GM10266 (cell line): ENCODE data around the gene TTC7B.

Experiments used
- DNase-seq: peaks from one replicate; pipeline ENCODE4 v3.0.0; 2012; ENCODE audit errors: extremely low spot score
- TF ChIP-seq, protein P1 (sequence below): IDR thresholded peaks from 2 replicates; pipeline ENCODE4 v1.5.1; 2012; ENCODE audit warnings: mild to moderate bottlenecking, low read depth; ENCODE audit not compliant: control insufficient read depth, insufficient read depth; ENCODE audit errors: missing control alignments

TTC7B gene

DNA sequence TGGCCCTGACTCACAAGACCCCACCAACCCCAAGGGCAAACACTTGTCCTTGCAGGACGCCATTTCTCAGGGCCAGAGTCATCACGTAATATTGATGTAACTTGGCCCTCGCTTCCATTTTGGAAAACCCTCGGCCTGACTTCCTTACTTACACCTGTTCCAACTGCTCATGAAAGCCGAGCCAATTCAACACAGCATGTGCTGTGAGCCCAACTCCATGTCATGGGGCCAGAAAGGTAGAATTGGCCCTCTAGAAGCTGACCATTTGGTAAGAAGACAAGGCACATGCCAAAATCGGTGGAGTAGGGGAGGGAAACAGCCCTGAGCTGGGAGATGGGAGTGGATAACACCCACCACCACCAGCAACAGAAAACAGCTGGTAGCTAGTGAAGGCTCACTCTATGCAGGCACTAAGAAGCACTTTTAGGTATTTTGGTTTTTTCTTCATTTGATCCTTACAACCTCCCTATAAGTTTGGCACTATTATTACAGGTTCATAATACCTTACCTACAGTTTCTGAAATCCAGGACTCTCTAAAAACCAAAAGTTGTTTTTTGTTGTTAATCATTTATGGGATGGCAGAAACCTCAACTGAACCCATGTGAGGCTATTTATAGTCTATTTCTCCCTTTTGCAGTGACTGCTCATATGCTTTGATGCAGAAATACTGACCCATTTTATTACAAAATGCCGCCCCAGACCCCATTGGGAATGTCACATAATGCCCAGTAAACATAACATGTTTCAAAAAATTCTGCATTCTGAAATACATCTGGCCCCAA is 6.5 kb downstream of the TTC7B start:
- DNase-seq, result no peak

DNA sequence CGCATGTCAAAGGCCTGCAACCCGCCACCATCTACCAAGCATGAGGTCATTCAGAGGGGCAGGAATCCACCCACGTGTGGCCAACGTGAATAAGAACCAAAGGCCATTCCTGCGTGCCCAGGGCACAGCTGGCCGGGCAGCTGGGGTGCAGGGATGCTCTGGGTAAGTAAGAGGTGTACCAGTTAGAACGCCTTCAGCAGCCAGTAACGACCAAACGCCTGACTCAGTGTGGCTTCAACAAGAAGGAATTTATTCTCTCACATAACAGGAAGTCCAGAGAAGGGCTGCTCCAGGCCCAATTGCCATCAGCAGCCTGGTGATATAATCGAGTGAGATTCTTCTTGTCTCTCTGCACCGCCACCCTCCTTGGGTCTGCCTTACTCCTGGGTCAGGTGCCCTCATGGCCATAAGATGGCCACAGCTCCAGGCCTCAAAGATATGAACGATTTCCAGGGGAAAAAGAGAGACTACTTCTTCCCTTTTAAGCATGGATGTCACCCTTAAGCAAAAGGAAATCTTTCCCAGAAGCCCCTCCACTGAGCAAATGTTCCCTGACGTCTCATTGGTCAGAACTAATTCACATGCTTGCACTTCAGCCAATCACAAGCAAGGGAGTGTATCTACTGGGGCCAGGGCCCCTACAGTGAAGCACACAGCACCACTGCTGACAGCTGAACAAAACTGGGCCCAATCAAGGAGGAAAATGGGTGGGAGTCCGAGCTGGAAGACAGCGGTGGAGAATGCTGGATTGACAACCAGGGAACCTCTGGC is 7.3 kb downstream of the TTC7B start:
- DNase-seq, result no peak
- TF ChIP-seq, protein P1, sequence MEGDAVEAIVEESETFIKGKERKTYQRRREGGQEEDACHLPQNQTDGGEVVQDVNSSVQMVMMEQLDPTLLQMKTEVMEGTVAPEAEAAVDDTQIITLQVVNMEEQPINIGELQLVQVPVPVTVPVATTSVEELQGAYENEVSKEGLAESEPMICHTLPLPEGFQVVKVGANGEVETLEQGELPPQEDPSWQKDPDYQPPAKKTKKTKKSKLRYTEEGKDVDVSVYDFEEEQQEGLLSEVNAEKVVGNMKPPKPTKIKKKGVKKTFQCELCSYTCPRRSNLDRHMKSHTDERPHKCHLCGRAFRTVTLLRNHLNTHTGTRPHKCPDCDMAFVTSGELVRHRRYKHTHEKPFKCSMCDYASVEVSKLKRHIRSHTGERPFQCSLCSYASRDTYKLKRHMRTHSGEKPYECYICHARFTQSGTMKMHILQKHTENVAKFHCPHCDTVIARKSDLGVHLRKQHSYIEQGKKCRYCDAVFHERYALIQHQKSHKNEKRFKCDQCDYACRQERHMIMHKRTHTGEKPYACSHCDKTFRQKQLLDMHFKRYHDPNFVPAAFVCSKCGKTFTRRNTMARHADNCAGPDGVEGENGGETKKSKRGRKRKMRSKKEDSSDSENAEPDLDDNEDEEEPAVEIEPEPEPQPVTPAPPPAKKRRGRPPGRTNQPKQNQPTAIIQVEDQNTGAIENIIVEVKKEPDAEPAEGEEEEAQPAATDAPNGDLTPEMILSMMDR, result no peak

More for the DNA sequence above, 6.5 kb downstream of the TTC7B start:
- TF ChIP-seq, protein P1, result no peak

DNA sequence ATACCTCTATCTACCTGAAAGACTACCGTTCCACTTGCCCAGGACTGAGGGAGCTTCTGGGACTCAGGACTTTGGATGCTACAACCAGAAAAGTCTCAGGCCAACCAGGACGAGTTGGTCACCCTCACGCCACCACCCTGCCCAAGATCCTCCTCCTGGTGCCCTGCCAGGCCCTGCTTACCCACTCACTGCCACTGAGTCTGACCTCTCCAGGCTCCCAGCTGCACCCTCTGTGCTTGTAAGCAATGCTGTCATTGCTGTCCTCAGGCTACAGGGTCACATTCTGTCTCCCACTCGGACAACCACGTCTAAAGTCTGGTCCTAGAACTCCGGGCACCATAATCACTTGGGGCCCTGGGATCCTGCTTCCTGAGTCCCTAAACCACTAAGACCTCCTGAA is 9.2 kb downstream of the TTC7B start:
- TF ChIP-seq, protein P1, result no peak
- DNase-seq, result no peak

DNA sequence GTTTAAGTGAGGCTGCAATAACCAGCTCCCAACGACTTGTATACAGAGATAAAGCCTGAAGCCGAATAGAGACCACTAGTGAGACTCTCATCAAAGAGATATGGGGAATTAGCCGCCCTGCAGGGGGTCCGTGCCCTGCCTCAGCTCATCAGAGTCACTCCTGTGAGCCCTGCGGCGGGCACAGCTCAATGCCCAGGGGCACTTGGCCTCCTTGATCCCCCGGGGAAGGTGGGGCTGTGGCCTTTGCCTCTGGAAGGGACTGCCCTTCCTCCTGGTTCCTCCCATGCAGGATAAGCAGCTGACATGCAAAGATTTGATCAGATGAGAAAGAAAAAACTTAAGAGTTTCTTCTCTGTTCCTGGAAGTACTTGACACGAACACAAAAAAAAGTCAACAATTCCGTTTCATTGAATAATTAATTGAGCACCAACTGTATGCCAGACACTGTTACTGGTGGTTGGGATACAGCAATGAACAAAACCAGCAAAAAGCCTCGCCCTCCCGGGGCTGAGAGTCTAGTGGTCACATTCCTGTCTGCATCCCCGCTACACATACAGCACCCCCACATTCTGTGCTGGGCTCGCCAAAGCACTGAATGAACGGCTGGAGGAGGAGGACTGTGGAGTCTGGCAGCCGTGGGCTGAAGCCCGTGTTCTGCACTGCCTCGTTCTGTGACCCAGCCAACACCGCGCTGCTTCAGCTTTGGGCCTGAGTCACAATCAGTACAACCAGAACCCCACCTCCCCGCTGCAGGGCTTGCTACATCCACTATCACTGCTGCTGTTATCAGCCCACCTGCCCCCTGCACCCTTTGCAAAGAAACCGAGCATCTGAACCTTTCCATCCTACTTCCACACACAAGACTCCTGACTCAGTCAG is 10.3 kb downstream of the TTC7B start:
- TF ChIP-seq, protein P1, result no peak
- DNase-seq, result no peak

DNA sequence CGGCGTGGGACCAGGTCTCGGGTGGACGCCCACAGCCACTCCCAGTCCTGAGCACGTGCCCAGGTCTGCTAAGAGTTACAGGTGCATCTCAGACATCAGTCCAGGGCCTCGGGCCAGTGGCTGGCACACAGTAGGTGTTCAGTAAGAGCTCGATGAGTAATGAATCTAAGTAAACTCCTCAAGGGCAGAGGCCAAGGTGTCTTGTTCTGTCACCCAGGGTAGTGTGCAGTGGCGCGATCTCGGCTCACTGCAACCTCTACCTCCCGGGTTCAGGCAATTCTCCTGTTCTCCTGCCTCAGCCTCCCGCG is 11.2 kb downstream of the TTC7B start:
- no peak for DNase-seq
- TF ChIP-seq, protein P1, result no peak

DNA sequence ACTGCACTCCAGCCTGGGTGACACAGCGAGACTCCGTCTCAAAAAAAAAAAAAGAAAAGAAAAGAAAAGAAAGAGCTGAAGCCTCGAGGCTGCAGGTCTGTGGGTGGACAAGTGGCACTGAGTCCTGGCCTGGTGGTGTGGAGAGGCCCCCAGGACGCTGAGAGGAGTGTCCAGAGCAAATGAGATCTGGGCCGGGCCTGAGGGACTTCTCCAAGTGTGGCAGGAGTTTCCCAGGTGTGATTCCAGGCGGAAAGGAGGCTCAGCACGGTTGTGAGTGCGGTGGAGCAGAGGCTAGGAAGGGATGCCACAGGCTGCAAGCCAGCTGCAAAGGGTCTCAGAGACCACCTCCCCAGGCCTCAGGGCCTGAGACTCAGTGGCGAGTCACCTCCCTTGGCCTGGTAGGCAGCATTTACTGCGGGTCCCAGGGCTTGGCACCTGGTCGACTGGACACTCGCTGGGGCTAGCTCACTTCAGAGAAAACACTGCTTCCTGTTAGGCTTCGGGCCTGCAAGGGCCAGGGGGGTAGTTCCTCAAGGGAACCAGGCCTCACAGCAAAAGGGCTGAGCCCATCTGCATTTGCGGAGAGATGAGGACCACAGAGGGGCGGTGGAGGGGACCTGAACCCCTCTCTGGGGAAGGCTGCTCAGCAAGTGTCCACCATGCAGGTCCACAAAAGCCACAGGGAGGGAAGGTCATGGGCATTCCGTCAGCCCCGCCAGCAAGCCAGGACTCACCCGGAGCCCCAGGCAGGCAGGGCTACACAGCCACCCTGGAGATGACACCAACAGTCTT is 11.7 kb downstream of the TTC7B start:
- DNase-seq, result no peak
- TF ChIP-seq, protein P1, result no peak
